Activated CD8-positive, alpha-beta memory T cell treated with anti-CD3 and anti-CD28 coated beads, Interleukin-2, amount 10 ng/mL, durations not matched to agents 7 days and 5 days (primary cell): ENCODE data around the gene PBX3. TPM values are rescaled to one million over a fixed set of nuclear protein-coding genes. Genes with fewer than 3 reads are reported as not detected.

Experiments used
- ATAC-seq: fragments of 150-1000 bp; cut with Tn5 transposase; one replicate; pipeline ENCODE4 v1.10.0; 2021; ENCODE audit warnings: moderate library complexity
- CTCF ChIA-PET: fragments of 350-600 bp; sonication (Branson Sonifier 250); formaldehyde crosslinking; loops from one replicate; lab custom pipeline; 2021; ENCODE audit warnings: antibody characterized with exemption; lab: Charles Lee
- DNase-seq: peaks from one replicate; pipeline ENCODE4 v3.0.0-alpha.2; 2020
- H3K27ac Mint-ChIP-seq: one replicate; pipeline ENCODE4 v1.8.0; 2021; ENCODE audit warnings: mild to moderate bottlenecking, mixed read lengths
- H3K27me3 Mint-ChIP-seq: one replicate; pipeline ENCODE4 v1.8.0; 2021; ENCODE audit warnings: mixed read lengths
- H3K36me3 Mint-ChIP-seq: one replicate; pipeline ENCODE4 v1.8.0; 2021; ENCODE audit warnings: mild to moderate bottlenecking, mixed read lengths
- H3K4me1 Mint-ChIP-seq: one replicate; pipeline ENCODE4 v1.8.0; 2021; ENCODE audit warnings: mixed read lengths
- H3K4me3 Mint-ChIP-seq: one replicate; pipeline ENCODE4 v1.8.0; 2021; ENCODE audit warnings: mild to moderate bottlenecking, moderate library complexity, mixed read lengths
- H3K9me3 Mint-ChIP-seq: one replicate; pipeline ENCODE4 v1.8.0; 2022; ENCODE audit warnings: low read depth, mixed read lengths
- total RNA-seq, 2 experiments: library from RNA; stranded (reverse); gene quantifications; one replicate each; pipeline ENCODE4 v1.2.3, GENCODE V29; 2021

PBX3 gene
- total RNA-seq, 2 experiments from 2014 or later, result 20.2 to 20.7 TPM

GRCh38 chr9:125743682-125744428 lies 3.3 kb upstream of the PBX3 start:
- DNase-seq, result no peak
- Mint-ChIP-seq H3K36me3 (peaks cover 4% of the 10 kb centered on the region), H3K4me3 (no peak overlapping the region), H3K9me3 (no peaks in the 10 kb centered on the region), H3K27me3 (peaks cover 29% of the 10 kb centered on the region), H3K4me1 (peaks cover 15% of the 10 kb centered on the region), H3K27ac (no peak overlapping the region)
- CTCF ChIA-PET, result no interaction called here
- ATAC-seq, result no peak

GRCh38 chr9:125744616-125745015 lies 2.6 kb upstream of the PBX3 start:
- Mint-ChIP-seq H3K27me3 (peaks cover 29% of the 10 kb centered on the region), H3K4me3 (no peak overlapping the region), H3K9me3 (no peaks in the 10 kb centered on the region), H3K36me3 (peaks cover 10% of the 10 kb centered on the region), H3K4me1 (peaks cover 22% of the 10 kb centered on the region), H3K27ac (no peak overlapping the region)
- ATAC-seq, result no peak
- DNase-seq, result no peak
- CTCF ChIA-PET, result interaction anchor here (2.1 kb wide), 1 partner anchor 15 kb away, joined by 4 read pairs; no protein-coding TSS in a partner anchor

GRCh38 chr9:125745018-125745417 lies 2.2 kb upstream of the PBX3 start:
- Mint-ChIP-seq H3K4me3 (peak overlapping the region; percentile 88), H3K27me3 (peaks cover 29% of the 10 kb centered on the region), H3K27ac (no peak overlapping the region), H3K36me3 (peaks cover 10% of the 10 kb centered on the region), H3K9me3 (no peaks in the 10 kb centered on the region), H3K4me1 (peaks cover 22% of the 10 kb centered on the region)
- no peak for DNase-seq
- CTCF ChIA-PET, result interaction anchor here (1.3 to 2.1 kb wide), 3 partner anchors 14 to 337 kb away, joined by 3 to 6 read pairs (median 4); no protein-coding TSS in a partner anchor
- ATAC-seq, result no peak

- CTCF ChIA-PET, result interaction anchor here (1.0 to 2.1 kb wide), 5 partner anchors 14 to 338 kb away, joined by 3 to 6 read pairs (median 4); partner anchors contain the start of gene MAPKAP1
- ATAC-seq (no peak), DNase-seq (no peak)
- no peak overlapping the region for H3K27ac Mint-ChIP-seq
- H3K36me3 Mint-ChIP-seq, result peaks cover 13% of the 10 kb centered on the region
- H3K4me3 Mint-ChIP-seq, result peak overlapping the region; percentile 88
- peaks cover 29% of the 10 kb centered on the region for H3K27me3 Mint-ChIP-seq
- H3K4me1 Mint-ChIP-seq, result peaks cover 24% of the 10 kb centered on the region
- no peaks in the 10 kb centered on the region for H3K9me3 Mint-ChIP-seq
These were observed 1.5 kb upstream of the PBX3 start for GRCh38 chr9:125745682-125746016.

DNA sequence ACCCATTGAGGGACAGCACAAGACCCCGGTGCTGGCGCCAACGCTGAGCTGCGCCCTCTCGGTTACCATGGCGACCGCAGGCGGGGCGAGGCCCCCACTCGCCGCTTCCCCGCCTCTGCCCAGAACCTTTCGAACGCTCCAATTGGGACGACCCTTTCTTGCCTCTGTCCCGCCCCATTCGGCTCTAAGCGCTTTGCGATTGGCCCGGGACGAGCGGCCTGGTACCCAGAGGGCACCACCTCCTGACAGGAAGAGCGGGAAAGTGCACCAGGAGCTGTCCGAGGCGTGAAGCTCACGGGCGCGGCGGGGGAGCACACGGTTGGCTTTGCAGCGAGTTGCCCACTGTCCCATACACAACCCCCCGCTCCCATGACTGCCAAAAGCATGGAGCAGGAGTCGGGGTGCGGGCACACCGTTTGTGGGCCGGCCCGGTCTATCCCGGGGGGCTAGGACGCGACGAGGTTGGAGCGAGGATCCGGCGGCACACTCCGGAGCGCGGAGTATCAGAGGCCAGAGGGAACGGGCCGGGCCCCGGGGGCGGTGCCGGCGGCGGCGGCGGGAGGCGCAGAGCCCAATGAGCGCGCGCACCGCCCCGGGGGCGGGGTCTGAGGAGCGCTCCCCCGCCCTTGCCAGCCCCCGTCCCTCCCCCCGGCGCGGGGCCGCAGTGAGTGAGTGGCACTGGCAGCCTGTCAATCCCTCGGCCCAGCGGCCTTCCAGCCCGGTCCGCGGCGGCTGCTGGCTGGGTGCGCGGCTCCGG lies 978 bp upstream of the PBX3 start:
- Mint-ChIP-seq H3K4me3 (peak overlapping the region; percentile 88), H3K27me3 (peaks cover 29% of the 10 kb centered on the region), H3K4me1 (peaks cover 26% of the 10 kb centered on the region), H3K9me3 (no peaks in the 10 kb centered on the region), H3K27ac (peak overlapping the region; percentile 93), H3K36me3 (peaks cover 14% of the 10 kb centered on the region)
- DNase-seq (peak; percentile 96), ATAC-seq (peak; percentile 86)
- CTCF ChIA-PET, result interaction anchor here (1.0 to 2.1 kb wide), 5 partner anchors 13 to 338 kb away, joined by 3 to 6 read pairs (median 4); partner anchors contain the start of gene MAPKAP1

- DNase-seq (no peak), ATAC-seq (peak; percentile 6)
- H3K4me3 Mint-ChIP-seq, result no peak overlapping the region
- peaks cover 26% of the 10 kb centered on the region for H3K27me3 Mint-ChIP-seq
- no peaks in the 10 kb centered on the region for H3K9me3 Mint-ChIP-seq
- H3K36me3 Mint-ChIP-seq, result peaks cover 16% of the 10 kb centered on the region
- peaks cover 26% of the 10 kb centered on the region for H3K4me1 Mint-ChIP-seq
- CTCF ChIA-PET, result interaction anchor here (1.4 kb wide), 1 partner anchor 339 kb away, joined by 6 read pairs; no protein-coding TSS in a partner anchor
- no peak overlapping the region for H3K27ac Mint-ChIP-seq
These were observed 460 bp upstream of the PBX3 start for GRCh38 chr9:125746774-125747052.

DNA sequence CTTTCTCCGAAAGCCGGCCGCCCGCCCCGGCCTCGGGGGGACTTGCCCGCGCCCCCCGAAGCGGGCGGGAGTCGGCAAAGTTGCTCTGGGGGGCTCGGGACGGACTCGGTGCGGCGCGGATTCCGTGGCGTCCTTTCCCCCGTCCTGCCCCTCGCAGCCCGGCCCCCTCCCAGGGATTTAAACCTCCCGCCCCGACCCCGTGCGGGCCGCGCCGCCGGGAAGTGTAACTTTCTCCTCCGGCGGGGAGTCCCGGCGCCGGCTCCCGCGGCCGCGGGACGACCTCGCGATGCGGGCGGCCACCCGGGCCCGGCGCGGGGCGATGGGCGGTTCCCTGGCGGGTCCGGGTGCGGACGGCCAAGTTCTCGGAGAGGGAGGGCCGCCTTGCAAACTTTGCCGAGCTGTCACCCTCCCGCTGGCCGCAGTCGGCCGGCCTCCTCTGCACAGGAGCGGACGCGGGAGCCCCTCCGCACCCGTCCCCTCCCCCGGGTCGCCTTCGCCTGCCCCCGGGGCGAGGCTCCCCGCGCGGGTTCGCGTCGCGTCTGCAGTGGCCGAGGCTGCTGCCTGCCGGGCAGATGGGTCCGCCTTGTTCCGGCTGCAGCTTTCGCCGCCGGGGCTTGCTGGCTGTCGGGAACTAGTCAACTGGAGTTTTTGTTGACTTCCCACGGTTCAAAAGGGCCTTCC lies 732 bp downstream of the PBX3 start:
- Mint-ChIP-seq H3K36me3 (peaks cover 18% of the 10 kb centered on the region), H3K9me3 (no peaks in the 10 kb centered on the region), H3K4me3 (peak overlapping the region; percentile 82), H3K27me3 (peaks cover 20% of the 10 kb centered on the region), H3K27ac (peak overlapping the region; percentile 78), H3K4me1 (peaks cover 26% of the 10 kb centered on the region)
- ATAC-seq (no peak), DNase-seq (peak; percentile 46)
- CTCF ChIA-PET, result interaction anchor here (1.1 kb wide), 1 partner anchor 103 kb away, joined by 5 read pairs; no protein-coding TSS in a partner anchor

DNA sequence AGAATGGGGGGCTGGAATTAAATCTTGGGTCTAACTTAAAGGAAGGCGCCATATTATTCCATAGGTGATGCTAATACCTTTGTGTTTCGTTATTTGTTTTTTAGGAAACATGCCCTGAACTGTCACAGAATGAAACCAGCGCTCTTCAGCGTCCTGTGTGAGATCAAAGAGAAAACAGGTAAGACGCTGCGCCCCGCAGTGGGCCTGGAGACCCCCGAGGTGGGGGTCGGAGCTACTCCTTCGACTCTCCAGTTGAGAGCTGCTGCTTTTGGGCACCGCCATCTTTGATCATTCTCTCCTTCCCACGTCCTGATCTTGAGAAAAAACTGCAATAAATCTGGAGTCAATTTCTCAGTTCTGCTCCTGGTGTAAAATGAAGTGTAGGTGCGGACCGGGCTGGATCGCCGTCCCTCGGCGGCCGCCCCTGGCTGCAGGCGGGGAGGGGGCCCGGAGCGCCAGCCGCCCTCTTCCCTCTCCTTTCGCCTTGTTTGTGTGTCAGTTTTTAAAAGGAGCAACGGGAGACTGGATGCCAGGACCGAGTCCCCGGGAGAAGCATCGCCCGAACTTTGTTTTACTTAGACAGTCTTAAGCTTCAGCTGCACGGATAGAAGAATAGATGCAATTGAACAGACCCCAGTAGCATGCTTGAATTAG lies 1.4 kb downstream of the PBX3 start:
- peaks cover 18% of the 10 kb centered on the region for H3K36me3 Mint-ChIP-seq
- no peaks in the 10 kb centered on the region for H3K9me3 Mint-ChIP-seq
- DNase-seq (no peak), ATAC-seq (no peak)
- CTCF ChIA-PET, result interaction anchor here (1.0 kb wide), 1 partner anchor 42 kb away, joined by 3 read pairs; the partner anchor contains the start of gene MAPKAP1
- H3K27ac Mint-ChIP-seq, result peak overlapping the region; percentile 78
- H3K27me3 Mint-ChIP-seq, result peaks cover 17% of the 10 kb centered on the region
- H3K4me3 Mint-ChIP-seq, result peak overlapping the region; percentile 82
- H3K4me1 Mint-ChIP-seq, result peaks cover 26% of the 10 kb centered on the region

- Mint-ChIP-seq H3K9me3 (no peaks in the 10 kb centered on the region), H3K4me1 (peaks cover 26% of the 10 kb centered on the region), H3K27ac (no peak overlapping the region), H3K4me3 (peak overlapping the region; percentile 15), H3K27me3 (peaks cover 12% of the 10 kb centered on the region), H3K36me3 (peaks cover 20% of the 10 kb centered on the region)
- DNase-seq (no peak), ATAC-seq (no peak)
- CTCF ChIA-PET, result interaction anchor here (1.0 kb wide), 1 partner anchor 42 kb away, joined by 3 read pairs; the partner anchor contains the start of gene MAPKAP1
These were observed 2.2 kb downstream of the PBX3 start for GRCh38 chr9:125749287-125749935.

- CTCF ChIA-PET, result interaction anchor here (1.0 kb wide), 1 partner anchor 43 kb away, joined by 3 read pairs; the partner anchor contains the start of gene MAPKAP1
- Mint-ChIP-seq H3K9me3 (no peaks in the 10 kb centered on the region), H3K27me3 (peaks cover 6% of the 10 kb centered on the region), H3K4me1 (peaks cover 26% of the 10 kb centered on the region), H3K36me3 (peaks cover 20% of the 10 kb centered on the region), H3K4me3 (no peak overlapping the region), H3K27ac (no peak overlapping the region)
- no peak for ATAC-seq
- DNase-seq, result no peak
These were observed 2.9 kb downstream of the PBX3 start for GRCh38 chr9:125749951-125750626.

DNA sequence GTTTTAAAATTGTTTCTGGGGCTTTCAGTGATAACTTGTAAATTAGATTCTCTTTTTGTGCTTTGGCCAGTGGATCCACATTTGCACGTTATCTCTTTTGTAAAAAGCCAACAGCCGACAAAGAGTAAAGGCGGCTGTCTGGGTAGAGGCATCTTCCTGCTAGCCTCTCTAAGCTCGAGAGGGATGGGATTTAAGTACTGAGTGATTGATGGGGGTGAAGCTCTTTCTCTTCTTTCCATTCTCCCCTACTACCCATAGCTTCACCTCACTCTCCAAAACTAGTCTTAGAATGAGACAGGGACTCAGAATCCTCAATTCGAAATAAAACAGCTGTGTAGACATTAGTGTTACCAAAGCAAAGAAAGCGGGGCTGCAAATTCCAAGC lies 3.4 kb downstream of the PBX3 start:
- no peak overlapping the region for H3K4me3 Mint-ChIP-seq
- CTCF ChIA-PET, result no interaction called here

GRCh38 chr9:125752070-125752628 lies 5.0 kb downstream of the PBX3 start:
- DNase-seq, result no peak
- Mint-ChIP-seq H3K4me3 (no peak overlapping the region), H3K9me3 (no peaks in the 10 kb centered on the region), H3K27me3 (no peaks in the 10 kb centered on the region), H3K36me3 (peaks cover 20% of the 10 kb centered on the region), H3K4me1 (peaks cover 18% of the 10 kb centered on the region), H3K27ac (no peak overlapping the region)
- CTCF ChIA-PET, result no interaction called here
- no peak for ATAC-seq

More for the DNA sequence above, 3.4 kb downstream of the PBX3 start:
- Mint-ChIP-seq H3K27me3 (peaks cover 1% of the 10 kb centered on the region), H3K36me3 (peaks cover 20% of the 10 kb centered on the region), H3K9me3 (no peaks in the 10 kb centered on the region), H3K27ac (no peak overlapping the region), H3K4me1 (peaks cover 23% of the 10 kb centered on the region)
- ATAC-seq (no peak), DNase-seq (no peak)
